Measurements from ENCODE around the gene GJA3.

DNA sequence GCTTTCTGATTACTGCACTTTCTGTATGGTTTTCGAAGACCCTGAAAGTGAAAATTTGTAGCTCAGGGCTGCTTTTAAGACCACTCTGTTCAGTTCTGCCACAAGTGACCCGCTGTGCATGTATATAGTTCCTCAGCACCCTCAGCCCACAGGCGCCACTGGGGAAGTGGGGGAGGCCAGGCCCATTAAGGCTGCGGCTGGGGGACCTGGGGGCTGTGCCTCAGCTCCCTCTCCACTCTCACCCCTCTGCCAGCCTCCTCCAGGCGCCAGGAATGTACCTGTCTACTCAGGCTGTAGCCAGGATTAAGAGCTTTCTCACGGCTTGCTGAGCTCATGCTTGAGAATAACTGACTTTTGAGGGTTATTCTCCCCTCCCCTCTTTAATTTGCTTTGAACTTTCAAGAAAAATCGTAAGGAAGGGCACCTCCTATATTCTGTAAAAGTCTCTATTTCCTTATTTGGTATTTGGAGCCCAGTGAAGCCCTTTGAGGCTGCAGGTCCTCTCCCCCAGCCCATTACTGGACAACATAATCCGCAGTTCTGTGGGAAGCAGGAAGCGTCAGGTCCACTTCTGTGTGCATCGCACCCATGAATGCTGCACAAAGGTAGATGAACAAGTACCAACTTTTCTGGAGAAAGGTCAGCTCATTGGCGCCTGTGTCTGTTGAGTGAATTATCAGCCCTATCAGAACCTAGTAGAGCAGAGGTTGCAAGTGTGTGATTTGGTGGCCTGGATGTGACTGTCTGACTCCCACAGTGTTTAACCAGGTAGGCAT, 29.6 kb downstream of the GJA3 start:
- TF ChIP-seq POLR2A (IDR thresholded peaks at IDR 0.05) (no peak), CTCF (IDR thresholded peaks at IDR 0.05) (no peak), POLR2AphosphoS5 (IDR thresholded peaks at IDR 0.05) (no peak)
